AG04450 (cell line): ENCODE measurements around the gene CYTH3. TPM values are rescaled to one million over a fixed set of nuclear protein-coding genes. Genes with fewer than 3 reads are reported as not detected.

Source experiments
- CTCF ChIA-PET: fragments of 300-600, 350-600 bp; formaldehyde crosslinking; extraction: SDS; loops from one replicate; lab custom pipeline; 2022; ENCODE audit warnings: antibody characterized with exemption, inconsistent platforms; lab: Charles Lee
- POLR2A ChIA-PET: fragments of 350-600 bp; formaldehyde crosslinking; extraction: SDS; loops from one replicate; lab custom pipeline; 2021; ENCODE audit warnings: antibody characterized with exemption, inconsistent platforms; lab: Yijun Ruan, JAX
- DNase-seq: peaks from one replicate; pipeline ENCODE4 v3.0.0-alpha.2; 2011; ENCODE audit warnings: low read depth, low spot score
- H3K27ac ChIP-seq: one replicate; pipeline ENCODE4 v1.5.1; 2012; ENCODE audit warnings: low read depth, low read length, control low read depth
- H3K27me3 ChIP-seq: one replicate; pipeline ENCODE4 v1.6.0; 2012; ENCODE audit warnings: low read length; ENCODE audit not compliant: control insufficient read depth, insufficient read depth
- H3K4me3 ChIP-seq: 2 replicates; pipeline ENCODE4 v1.5.1; 2011; ENCODE audit warnings: mild to moderate bottlenecking, low read depth, low read length, control low read depth
- H3K9me3 ChIP-seq: 2 replicates; pipeline ENCODE4 v1.5.1; 2012; ENCODE audit warnings: low read length; ENCODE audit not compliant: control insufficient read depth, insufficient read depth
- polyA plus RNA-seq: library from polyadenylated mRNA; depleted of rRNA; stranded (reverse); fragments of >200 nt; gene quantifications from 2 replicates; pipeline ENCODE4 v1.2.3, GENCODE V29; 2011
- TF ChIP-seq, protein P1 (sequence below): IDR thresholded peaks from 2 replicates; pipeline ENCODE4 v1.5.1; 2011; ENCODE audit warnings: low read depth, low read length, control low read depth, inconsistent platforms

The CYTH3 gene
- polyA plus RNA-seq, 1 experiment: 30.2 TPM

DNA sequence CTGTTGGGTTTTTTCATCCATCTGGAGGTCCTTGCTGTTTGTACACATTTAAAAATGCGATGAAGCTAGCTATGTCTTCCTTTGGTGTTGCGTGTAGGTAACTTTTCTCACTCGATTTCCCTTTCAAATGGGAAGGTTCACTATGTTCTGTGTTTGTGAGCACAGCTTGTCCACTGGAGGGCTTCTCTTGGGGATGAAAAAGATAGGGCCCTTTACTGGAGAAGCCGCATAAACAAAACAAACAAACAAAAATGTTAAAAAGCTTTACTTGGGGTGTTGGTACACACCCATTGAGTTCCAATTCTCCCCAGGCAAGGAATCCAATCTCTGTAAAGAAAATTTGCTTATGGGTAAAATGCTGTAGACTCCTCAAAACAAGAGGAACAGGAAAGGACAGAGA lies 23.4 kb downstream of the CYTH3 start:
- no peak overlapping the region for H3K4me3 ChIP-seq
- H3K9me3 ChIP-seq: no peaks in the 10 kb centered on the region
- CTCF ChIA-PET: interaction anchor here (0.7 to 1.1 kb wide), 2 partner anchors 43 to 74 kb away, joined by 3 to 4 read pairs; no protein-coding TSS in a partner anchor
- no peaks in the 10 kb centered on the region for H3K27me3 ChIP-seq
- peak overlapping the region; percentile 12 for H3K27ac ChIP-seq
- no peak for DNase-seq
- POLR2A ChIA-PET: interaction anchor here (0.5 kb wide), 1 partner anchor 19 kb away, joined by 6 read pairs; no protein-coding TSS in a partner anchor
- TF ChIP-seq, protein P1, sequence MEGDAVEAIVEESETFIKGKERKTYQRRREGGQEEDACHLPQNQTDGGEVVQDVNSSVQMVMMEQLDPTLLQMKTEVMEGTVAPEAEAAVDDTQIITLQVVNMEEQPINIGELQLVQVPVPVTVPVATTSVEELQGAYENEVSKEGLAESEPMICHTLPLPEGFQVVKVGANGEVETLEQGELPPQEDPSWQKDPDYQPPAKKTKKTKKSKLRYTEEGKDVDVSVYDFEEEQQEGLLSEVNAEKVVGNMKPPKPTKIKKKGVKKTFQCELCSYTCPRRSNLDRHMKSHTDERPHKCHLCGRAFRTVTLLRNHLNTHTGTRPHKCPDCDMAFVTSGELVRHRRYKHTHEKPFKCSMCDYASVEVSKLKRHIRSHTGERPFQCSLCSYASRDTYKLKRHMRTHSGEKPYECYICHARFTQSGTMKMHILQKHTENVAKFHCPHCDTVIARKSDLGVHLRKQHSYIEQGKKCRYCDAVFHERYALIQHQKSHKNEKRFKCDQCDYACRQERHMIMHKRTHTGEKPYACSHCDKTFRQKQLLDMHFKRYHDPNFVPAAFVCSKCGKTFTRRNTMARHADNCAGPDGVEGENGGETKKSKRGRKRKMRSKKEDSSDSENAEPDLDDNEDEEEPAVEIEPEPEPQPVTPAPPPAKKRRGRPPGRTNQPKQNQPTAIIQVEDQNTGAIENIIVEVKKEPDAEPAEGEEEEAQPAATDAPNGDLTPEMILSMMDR: no peak

- CTCF ChIA-PET: interaction anchor here (0.6 to 1.1 kb wide), 4 partner anchors 22 to 198 kb away, joined by 3 to 4 read pairs (median 4); no protein-coding TSS in a partner anchor
- Histone ChIP-seq H3K4me3 (no peak overlapping the region), H3K9me3 (no peaks in the 10 kb centered on the region), H3K27ac (peak overlapping the region; percentile 58), H3K27me3 (no peaks in the 10 kb centered on the region)
- peak; percentile 50 for DNase-seq
- TF ChIP-seq, protein P1: no peak
- POLR2A ChIA-PET: interaction anchor here (0.5 kb wide), 1 partner anchor 19 kb away, joined by 6 read pairs; no protein-coding TSS in a partner anchor
Observed at GRCh38 chr7:6248581-6248980, 23.8 kb downstream of the CYTH3 start.

DNA sequence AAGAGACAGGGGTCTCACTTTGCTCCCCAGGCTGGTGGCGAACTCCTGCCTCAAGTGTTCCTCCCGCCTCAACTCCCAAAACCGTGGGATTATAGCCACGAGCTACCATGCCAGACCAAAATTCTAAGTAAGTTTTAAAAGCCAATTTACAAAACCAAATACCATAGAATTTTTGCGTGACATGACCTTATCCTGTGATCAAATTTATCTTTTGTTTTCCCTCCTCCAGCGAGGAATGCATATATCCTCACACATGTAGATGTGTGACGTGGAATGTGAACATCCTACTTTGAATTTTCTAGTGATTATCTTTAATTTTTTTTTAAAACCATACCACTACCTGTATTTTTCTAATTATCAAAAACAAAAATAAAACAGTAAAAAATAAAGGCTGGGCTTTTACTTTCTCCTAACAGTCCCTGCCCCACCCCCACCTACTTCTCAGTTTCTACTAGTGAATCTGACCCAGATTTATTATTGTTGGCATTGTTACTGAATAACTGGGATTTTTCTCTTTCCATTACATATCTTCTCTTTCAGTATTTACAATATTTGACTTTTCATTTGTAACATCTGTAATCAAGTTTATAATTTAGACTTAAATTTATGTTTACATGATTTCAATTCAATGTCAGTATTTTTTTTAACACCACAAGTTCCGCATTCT lies 26.0 kb downstream of the CYTH3 start:
- Histone ChIP-seq H3K27ac (no peak overlapping the region), H3K27me3 (no peaks in the 10 kb centered on the region), H3K4me3 (no peak overlapping the region), H3K9me3 (no peaks in the 10 kb centered on the region)
- DNase-seq: no peak
- TF ChIP-seq, protein P1: no peak
- CTCF ChIA-PET: interaction anchor here (0.9 to 1.3 kb wide), 4 partner anchors 10 to 24 kb away, joined by 3 to 4 read pairs (median 4); no protein-coding TSS in a partner anchor
- POLR2A ChIA-PET: no interaction called here

- H3K27ac ChIP-seq: no peak overlapping the region
- POLR2A ChIA-PET: no interaction called here
- H3K4me3 ChIP-seq: no peak overlapping the region
- TF ChIP-seq, protein P1: no peak
- H3K27me3 ChIP-seq: no peaks in the 10 kb centered on the region
- no peak for DNase-seq
- no peaks in the 10 kb centered on the region for H3K9me3 ChIP-seq
- CTCF ChIA-PET: no interaction called here
Observed at GRCh38 chr7:6244021-6244420, 28.4 kb downstream of the CYTH3 start.

DNA sequence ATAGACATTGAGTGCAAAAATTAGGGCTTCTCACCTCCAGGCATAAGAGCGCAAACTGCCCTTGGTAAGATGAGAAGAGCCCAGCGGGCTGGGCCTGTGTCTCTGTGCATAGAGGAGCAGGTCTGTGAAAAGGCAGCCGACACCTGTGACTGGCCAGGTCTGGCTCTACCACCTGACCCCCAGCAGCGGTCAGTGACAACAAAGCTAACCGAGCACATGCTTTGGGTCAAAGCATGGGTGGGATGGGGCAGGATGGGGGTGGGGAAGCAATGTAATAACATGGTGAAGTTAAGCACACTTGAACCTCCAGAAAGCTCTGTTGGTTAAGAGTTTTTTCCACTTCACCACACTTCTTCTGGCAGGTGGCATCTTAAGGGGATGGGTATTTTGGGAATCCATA lies 29.3 kb downstream of the CYTH3 start:
- DNase-seq: no peak
- TF ChIP-seq, protein P1: no peak
- POLR2A ChIA-PET: interaction anchor here (1.0 kb wide), 1 partner anchor 40 kb away, joined by 4 read pairs; no protein-coding TSS in a partner anchor
- H3K9me3 ChIP-seq: no peaks in the 10 kb centered on the region
- no peak overlapping the region for H3K4me3 ChIP-seq
- no peaks in the 10 kb centered on the region for H3K27me3 ChIP-seq
- H3K27ac ChIP-seq: no peak overlapping the region
- CTCF ChIA-PET: interaction anchor here (0.6 to 1.1 kb wide), 2 partner anchors 80 to 120 kb away, joined by 3 to 5 read pairs; no protein-coding TSS in a partner anchor
